Transverse colon (tissue), 4 donors: ENCODE data around the gene DNAJA3.

Experiments
- CTCF ChIP-seq, 5 experiments: fragments of 200-600 bp in 3 of 5; fragments of 450-650 bp in 2 of 5; sonication (generic) in 3 of 5; IDR thresholded peaks; 1 replicate in 2 of 5; 2 replicates in 3 of 5; pipeline ENCODE4 v1.5.1; 2016 to 2017; ENCODE audit warnings: antibody characterized with exemption in 5 of 5, inconsistent platforms in 3 of 5, mild to moderate bottlenecking in 2 of 5, moderate library complexity in 1 of 5
- EP300 ChIP-seq: sonication (generic); formaldehyde crosslinking; IDR thresholded peaks from one replicate; pipeline ENCODE4 v1.6.1; 2017; ENCODE audit warnings: antibody characterized with exemption, low read depth
- POLR2A ChIP-seq: fragments of 450-650 bp; IDR thresholded peaks from one replicate; pipeline ENCODE4 v1.6.1; 2016; ENCODE audit warnings: antibody characterized with exemption, mild to moderate bottlenecking, moderate library complexity
- POLR2AphosphoS5 ChIP-seq, 3 donors: sonication (generic); formaldehyde crosslinking; IDR thresholded peaks; one replicate each; pipeline ENCODE4 v1.6.1; 2016; ENCODE audit warnings: antibody characterized with exemption in 3 of 3

GRCh38 chr16:4455081-4455480 lies 29.4 kb downstream of the DNAJA3 start:
- no peak for TF ChIP-seq CTCF (IDR thresholded peaks at IDR 0.05)
- TF ChIP-seq POLR2A = no peak
- TF ChIP-seq POLR2AphosphoS5 (IDR thresholded peaks at IDR 0.05) = no peak
- TF ChIP-seq EP300 = no peak
